HG02970 (cell line): Measurements from ENCODE around the gene GALNTL6.

Source experiments
- ATAC-seq: cut with Tn5 transposase; IDR thresholded peaks from one replicate; pipeline ENCODE4 v1.9.1; 2021; ENCODE audit warnings: mild to moderate bottlenecking, moderate library complexity, moderate number of reproducible peaks; ENCODE audit not compliant: unreplicated experiment, low FRiP score

The GALNTL6 gene

DNA sequence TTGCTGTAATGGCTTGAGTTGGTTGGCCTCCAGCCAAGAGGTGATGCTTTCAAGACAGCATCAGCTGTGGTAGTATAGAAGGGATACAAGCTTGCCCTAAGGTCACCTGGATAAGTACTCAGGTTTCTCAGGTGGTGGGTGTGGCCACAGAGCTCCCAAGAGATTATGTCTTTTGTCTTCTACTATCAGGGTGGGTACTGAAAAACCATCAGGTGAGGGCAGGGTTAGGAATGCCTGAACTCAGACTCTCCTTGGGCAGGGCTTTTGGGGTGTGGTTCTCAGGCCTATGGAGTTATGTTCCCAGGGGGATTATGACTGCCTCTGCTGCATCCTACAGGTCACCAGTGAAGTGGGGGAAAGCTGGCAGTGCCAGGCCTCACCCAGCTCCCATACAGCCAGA lies 700.8 kb downstream of the GALNTL6 start:
- no peak for ATAC-seq

DNA sequence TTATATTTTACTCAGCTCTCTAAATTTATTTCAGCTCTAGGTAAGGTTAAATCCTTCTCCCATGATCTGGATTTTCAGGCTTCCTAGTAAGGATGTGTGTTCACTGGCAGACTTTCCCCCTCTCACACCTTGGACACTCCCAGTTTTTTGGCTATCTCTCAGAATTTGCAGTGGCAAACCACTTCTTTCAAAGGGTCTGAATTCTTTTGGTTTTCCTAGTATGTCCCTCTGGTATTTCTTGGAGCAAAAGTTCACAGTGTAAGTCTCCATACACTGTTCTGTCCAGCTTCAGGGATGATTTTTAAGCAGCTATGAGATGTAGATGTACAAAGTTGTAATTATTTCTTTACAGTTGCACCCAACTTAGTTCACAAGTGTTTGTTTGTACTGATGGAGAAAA lies 701.6 kb downstream of the GALNTL6 start:
- no peak for ATAC-seq

DNA sequence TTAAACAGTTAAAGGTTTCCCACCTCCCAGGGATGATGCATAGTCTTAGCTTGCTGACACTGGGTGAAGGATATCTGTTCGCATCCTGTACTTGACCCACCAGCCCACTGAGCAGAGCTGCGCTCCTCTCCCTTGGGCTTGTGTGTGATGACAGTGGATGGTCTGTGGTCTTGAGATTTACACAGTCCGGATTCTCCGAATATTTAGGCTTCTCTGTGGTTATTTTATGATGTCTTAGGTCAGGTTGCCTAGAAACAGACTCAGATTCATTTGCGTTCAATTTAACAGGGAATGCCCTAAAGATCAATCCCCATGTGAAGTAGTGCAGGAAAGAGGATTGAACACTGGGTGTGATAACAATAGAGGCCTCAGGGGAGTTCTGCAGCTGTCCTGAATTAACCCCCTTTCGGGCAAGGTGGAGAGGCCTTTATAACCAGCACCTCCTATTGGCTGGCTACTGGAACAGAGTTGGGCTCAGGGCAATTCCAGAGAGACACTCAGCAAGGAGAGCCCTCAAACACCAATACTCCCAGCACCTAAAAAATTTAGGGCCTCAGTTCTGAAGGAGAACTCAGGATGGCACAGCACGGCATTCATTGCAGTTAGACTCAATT lies 702.2 kb downstream of the GALNTL6 start:
- ATAC-seq = no peak

DNA sequence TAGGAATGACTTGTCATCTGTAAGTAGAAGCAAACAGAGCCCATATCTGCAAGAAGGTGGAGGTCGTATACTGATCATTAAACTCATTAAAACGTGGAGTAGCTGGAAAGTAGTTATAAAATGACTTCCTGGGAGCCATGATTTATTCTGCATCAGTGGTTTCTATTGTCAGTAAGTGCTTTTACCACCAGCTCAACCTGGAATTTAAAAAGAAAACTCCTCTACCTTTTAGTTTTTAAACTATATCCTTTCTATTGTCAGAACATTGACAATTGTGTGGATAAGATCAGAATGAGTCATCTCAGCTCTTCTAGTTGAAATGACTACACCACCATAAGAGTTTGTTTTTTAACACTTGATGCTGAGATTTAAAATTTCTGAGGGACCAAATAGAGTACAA lies 704.2 kb downstream of the GALNTL6 start:
- ATAC-seq = no peak

DNA sequence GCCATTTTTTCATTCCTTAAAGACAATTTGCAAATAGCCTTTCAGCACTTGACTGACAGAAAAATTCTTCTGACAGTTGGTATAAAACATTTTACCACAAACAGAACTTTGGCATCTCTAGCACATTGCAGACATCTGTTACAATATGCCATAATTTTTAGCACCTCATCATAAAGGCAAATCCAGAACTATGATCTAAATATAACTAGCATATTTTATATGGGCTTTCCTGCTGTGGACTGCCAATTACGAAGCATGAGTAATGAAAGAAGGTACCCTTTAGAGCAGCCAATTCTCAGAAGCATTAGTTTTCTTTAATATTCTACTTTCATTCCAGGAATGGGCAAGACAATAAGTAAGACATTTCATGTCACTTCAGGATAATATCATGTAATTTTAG lies 708.0 kb downstream of the GALNTL6 start:
- ATAC-seq = no peak

DNA sequence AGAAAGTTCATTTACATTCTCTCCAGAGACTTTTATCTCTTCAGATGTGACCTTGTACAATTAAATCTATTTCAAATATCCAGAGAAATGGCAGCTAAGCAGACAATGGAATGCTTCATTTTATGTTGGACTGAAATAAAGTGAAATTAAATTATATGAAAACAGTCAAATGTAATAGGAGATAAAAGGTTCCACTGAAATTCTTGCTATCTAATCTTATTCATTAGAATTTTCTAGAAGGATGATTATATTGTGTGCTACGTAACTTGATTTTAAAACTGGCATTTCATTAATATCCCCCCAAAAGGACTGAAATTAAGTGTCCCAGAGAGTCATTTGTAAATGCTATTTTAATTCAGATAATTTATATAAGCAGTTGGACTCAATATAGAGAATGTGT lies 708.5 kb downstream of the GALNTL6 start:
- ATAC-seq = no peak

DNA sequence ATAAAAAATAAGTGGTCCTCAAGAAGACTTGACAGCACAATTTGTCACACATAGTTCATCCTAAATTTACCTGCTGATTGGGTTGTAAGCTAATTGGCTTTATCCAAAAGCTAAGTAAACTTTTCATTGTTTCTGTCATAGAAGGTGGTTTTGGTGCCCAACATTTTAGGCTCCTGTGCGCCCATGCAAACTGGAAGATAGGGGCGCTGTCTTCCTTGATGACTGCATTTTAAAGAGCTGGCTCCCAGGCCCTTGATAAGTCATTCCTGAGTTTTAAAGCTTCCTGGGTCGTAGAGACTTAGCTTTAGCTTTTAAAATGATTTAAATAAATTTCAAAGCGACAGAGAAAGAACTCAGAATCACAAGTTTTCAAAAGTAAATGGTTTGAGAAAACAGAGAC lies 730.0 kb downstream of the GALNTL6 start:
- no peak for ATAC-seq

DNA sequence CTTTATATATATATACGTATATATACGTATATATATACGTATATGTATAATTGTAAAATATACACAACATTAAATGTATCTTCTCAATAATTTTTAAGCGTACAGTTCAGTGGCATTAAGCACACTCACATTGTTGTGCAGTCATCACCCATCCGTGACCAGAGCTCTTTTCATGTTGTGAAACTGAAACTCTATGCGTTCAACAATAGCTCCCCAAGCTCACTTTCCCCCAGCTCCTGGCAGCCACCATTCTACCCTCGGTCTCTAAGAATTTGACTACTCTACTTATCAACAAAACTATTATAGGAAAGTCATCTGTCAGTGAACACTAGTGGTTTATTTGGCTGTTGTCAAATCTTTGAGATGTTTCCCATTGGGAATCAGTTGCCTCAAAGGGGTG lies 733.6 kb downstream of the GALNTL6 start:
- peak; percentile 50 for ATAC-seq

DNA sequence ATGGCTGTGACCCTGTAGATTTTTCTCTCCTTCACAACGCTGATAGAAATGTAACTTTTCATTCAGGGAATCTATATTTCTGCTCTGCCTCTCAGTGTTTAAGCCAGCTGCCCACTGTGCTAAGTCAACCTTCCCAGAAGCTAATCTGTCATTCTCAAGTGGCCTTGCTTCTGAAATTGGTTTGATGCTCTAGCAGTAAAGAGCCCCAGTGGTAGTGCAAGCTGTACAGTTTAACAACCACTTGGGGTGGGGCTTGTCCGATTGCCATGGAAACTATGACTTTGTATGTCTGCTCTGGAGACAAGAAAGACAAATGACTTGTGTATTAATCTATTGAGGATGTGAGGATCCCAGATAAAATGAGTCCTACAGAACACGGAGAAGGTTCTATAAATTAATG lies 734.5 kb downstream of the GALNTL6 start:
- ATAC-seq = no peak

DNA sequence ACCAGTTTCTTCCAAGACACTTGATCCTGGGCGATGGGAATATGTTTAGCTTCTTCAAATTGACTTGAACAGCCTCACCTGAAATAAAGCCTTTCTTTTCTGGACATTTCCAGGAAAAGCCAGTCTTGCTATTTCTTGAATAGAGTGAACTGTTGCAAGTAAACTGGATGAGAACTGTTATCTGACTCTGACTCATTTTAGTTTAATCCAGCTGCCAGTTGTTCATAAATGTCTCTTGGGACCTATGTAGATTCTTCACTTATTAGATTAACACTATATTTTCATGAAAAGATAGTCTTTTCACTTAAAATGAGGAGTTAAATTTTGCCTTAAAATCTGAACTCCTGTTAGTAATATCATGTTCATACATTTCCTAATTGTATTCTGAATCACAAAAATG lies 740.0 kb downstream of the GALNTL6 start:
- no peak for ATAC-seq

DNA sequence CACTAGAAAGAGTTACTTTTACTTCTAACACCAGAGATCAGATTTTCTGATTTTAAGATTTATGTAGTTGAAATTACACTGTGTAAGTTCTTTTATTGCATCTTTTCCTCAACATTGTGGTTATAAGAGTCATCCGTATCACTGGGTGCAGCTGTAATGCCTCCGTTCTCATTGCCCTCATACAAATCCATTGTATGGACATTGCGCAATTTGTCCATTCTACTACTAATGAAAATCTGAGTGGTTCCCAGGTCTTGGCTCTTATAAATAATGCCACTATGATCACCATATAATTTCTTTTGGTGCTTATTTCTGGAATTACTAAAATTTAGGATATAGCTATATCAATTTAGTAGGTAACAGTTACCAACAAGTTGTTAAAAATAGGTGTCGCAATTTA lies 741.4 kb downstream of the GALNTL6 start:
- ATAC-seq = no peak

DNA sequence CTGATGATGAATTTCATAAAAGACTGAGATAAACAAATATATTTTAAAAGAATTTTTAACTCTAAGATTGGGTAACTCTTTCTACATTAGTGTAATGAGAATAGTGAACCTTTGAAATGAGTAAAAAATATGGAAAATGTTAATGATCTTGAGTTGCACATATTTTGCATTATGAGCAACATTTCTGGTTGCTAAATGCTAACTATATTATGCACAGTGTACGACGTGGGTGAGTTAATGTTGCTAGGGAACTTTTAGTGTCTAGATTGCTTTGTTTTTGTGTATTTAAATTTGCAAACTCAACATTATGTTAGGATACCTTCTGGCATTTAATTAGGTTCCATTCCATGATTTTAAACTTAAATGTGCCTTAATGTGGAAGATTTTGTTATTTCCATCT lies 742.5 kb downstream of the GALNTL6 start:
- no peak for ATAC-seq

DNA sequence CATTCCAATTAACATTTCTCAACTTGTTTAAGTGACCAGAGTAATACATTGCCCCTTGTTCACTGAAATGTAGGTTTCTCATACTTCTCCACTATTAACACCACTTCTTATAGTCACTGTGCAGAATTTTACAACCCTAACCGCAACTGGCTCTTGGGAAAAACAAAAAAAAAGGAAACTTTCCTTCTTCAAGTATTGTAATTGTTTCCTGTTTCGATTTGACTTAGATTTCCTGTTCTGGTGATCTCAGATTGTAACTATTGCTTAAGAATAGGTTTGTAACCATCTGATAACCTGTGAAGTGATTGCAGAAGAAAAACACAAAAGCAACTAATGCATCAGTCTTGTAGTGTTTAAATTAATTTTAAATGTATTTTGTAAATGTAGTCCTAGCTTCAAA lies 760.7 kb downstream of the GALNTL6 start:
- ATAC-seq = no peak

DNA sequence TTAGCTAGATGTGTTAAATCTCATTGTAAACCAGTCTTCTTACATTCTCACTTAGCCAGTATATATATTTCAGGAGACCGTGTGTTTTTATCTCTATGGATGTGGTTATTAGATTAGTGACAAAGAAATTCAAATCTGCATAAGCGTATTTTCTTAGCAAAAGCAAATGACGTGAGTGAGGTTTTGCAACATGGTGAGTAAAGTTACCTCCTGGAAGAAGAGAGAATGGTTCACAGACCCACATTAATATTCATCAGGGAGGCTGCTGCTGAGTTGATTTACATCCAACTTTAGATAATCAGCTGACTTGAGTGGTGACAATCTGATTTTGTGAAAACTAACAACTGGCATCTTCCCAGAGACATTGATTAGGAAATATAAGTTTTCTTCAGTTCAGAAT lies 765.5 kb downstream of the GALNTL6 start:
- no peak for ATAC-seq

DNA sequence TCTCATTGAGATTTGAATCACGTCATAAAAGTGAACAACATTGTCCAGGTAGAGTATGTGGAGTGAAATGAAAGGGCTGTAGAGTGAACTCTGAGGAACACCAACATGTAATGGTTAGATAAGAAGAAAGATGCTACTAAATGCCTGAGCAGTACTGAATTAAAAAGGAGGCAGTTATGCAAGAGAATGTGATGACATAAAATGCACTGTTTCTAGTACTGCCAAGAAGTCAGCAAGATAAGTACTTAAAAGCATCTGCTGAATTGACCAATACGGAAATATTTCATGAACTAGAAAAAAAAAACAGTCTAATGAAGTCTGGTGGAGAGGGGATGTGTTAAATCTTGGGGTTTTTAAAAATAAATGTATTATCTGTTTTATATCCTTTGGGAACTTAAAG lies 771.6 kb downstream of the GALNTL6 start:
- no peak for ATAC-seq

DNA sequence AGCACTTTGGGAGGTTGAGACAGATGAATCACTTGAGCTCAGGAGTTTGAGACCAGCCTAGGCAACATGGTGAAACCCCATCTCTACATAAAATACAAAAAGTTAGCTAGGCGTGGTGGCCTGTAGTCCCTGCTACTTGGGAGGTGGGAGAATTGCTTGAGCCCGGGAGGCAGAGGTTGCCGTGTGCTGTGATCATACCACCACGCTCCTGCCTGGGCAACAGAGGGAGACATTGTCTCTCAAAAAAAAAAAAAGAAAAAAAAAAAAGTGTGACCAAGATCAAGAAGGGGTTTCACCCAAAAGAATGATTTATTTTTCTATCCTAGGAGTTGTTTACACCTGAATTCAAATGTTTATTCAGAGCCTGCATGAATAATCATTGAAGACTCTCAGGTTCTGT lies 783.0 kb downstream of the GALNTL6 start:
- ATAC-seq = no peak

DNA sequence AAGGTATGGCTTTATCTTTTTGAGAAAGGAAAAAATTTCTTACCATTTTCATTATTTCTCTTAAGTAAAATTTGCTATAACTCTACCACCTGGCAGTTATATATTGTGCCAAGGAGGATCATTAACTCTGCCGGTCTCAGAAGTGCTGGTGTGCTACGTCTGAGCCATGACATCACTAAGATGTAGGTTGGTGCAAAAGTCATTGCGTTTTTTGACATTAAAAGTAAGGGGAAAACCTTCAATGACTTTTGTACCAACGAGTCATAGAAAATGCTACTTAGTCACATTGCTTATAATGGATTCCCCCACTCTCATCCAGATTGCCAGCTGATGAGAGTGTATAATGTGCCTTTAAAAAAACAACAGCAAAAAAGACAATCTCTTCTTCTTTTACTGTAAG lies 786.4 kb downstream of the GALNTL6 start:
- no peak for ATAC-seq

DNA sequence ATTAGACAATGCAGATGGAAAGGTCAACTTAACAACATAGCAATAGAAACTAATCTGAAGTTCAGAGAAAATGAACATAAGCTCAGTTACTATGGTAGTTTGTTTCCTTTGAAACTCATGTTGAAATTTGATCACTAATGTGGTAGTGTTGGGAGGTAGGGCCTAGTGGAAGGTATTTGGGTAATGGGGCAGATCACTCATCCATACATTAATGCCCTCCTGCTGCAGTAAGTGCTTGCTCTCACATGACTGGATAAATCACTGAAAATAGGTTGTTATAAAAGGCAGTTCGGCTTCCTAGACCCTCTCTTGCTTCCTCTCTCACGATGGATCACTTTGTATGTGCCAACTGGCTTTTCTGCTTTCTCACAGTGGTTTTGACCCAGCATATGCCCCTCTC lies 788.0 kb downstream of the GALNTL6 start:
- no peak for ATAC-seq

DNA sequence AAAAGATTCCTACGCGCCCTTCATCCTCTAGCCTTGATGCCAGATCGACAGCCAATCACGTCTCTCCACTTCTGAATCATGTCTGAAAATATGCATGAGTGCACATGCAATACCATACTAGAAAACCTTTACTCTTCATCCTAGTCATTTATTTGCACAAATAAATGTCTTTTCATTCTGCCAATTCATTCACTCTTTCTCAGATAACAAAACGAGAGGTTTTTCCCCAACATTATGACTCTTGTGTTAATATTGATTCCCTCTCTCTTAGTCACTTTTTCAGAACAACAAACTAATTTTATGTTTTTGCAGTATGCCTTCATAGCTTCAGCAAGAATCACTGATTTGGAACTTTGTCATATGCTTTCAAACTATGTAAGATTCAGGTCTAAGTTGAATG lies 806.0 kb downstream of the GALNTL6 start:
- no peak for ATAC-seq

DNA sequence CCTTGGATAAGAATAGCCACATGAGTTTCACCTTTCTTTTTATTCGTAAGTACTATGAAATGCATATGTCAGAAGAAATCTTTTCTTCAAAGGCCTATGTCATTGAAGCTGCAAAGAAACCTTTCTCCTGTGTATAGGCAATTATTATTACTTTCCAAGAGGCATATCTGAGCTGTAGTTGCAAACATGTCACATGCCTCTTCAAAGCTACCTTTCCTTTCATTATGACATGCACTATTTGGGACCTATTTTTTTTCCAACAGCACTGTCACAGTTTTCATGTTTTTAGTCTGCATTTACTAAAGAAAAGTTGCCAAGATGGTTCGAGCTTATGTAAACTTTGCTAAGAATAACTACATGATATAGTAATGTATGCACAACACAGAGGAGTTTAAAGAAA lies 806.6 kb downstream of the GALNTL6 start:
- no peak for ATAC-seq

DNA sequence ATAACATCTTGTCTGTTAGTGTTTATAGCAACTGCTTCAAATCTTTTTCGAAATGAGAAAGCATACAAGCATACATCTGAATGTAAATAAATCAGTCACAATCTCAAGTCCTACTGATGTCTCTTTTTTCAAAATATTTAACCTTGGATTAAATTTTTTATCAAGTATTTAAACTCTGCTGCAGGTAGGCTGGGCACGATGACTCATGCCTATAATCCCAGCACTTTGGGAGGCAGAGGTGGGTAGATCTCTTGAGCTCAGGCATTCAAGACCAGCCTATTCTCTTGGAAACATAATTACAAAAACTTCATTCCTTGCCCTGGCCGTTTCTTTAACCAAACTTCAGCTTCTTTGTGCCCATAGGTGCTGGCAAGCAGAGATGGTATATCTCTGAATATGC lies 815.1 kb downstream of the GALNTL6 start:
- no peak for ATAC-seq

DNA sequence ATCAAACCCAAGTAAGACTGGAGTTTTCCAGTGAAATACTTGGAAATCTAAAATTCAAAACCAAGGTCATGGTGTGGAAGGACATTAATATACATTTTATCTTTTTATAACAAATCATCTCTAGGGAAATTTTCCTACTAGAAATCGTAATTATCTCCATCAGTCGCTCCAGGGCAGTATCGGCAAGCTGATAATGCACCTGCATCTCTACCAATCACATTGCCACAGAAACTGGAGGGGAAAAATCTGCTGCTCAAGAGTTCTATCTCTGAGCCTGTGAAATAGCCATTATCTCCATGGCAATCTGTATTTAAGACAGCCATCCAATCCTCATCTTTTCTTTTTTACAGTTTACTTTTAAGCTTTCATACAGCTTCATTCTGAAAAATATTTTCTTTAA lies 817.1 kb downstream of the GALNTL6 start:
- no peak for ATAC-seq

DNA sequence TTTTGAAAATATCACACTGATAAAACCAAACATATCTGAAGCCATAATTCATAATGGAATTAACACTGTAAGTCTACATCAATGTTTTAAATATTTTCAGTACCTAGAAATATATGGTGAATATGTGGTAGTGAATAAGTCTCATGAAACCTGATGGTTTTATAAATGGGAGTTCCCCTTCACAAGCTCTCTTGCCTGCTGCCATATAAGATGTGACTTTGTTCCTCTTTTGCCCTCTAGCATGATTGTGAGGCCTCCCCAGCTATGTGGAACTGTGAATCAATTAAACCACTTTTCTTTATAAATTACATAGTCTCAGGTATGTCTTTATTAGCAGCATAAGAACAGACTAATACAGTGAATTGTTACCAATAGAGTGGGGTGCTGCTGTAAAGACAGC lies 818.6 kb downstream of the GALNTL6 start:
- ATAC-seq = no peak
